ENCODE data around the gene CNIH3.

DNA sequence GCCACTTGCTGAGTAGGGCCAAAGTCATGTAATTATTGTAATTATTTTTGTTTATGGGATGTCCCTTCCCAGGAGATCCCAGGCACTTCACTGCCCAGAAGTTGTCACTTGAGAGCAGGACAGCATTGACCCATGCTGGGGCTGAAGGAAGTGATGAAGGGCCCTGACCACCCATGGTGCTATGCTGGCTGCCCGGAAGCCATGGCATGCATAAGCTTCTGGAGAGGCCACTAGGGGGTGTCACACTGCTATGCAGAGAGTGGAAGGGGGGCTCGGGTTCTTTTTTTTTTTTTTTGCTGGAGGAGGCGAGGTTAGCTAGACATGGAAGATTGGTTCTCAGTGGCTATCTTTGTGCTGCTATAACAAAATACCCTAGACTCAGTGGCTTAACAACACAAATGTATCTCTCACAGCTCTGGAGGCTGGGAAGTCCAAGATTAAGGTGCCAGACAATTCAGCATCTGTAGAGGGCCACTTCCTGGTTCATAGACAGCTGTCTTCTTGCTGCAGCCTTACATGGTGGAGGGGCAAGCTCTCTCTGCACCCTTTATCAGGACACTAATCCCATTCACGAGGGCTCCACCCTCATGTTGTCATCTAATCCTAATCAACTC, 84.9 kb downstream of the CNIH3 start:
- TF ChIP-seq CHD2 (IDR thresholded peaks at IDR 0.05; ENCODE audit: borderline replicate concordance, low read depth, low read length) (no peak), ZNF24 (IDR thresholded peaks at IDR 0.05) (no peak), MYC (IDR thresholded peaks at IDR 0.05; ENCODE audit: insufficient read depth, insufficient read length, insufficient replicate concordance, low read length, severe bottlenecking) (no peak), RBBP5 (conservative IDR thresholded peaks at IDR 0.05) (no peak), YY1 (IDR thresholded peaks at IDR 0.05; ENCODE audit: low read depth, low read length) (peak; percentile 69), ETV6 (conservative IDR thresholded peaks at IDR 0.05 in 1 of 2, IDR thresholded peaks at IDR 0.05 in 1 of 2; ENCODE audit: borderline replicate concordance in 1 of 2, low read depth in 1 of 2) (no peak), NR2C2 (IDR thresholded peaks at IDR 0.05; ENCODE audit: borderline replicate concordance, control insufficient read depth, insufficient read length, low read depth) (no peak), POLR2A (IDR thresholded peaks at IDR 0.05; ENCODE audit: low read depth, low read length) (no peak), TAF1 (IDR thresholded peaks at IDR 0.05; ENCODE audit: borderline replicate concordance, low read depth, low read length) (no peak), SMC3 (IDR thresholded peaks at IDR 0.05; ENCODE audit: borderline replicate concordance, low read length) (peak; percentile 63), NFYB (IDR thresholded peaks at IDR 0.05; ENCODE audit: insufficient read depth, low read depth, low read length) (no peak)
- TF ChIP-seq, protein P1, sequence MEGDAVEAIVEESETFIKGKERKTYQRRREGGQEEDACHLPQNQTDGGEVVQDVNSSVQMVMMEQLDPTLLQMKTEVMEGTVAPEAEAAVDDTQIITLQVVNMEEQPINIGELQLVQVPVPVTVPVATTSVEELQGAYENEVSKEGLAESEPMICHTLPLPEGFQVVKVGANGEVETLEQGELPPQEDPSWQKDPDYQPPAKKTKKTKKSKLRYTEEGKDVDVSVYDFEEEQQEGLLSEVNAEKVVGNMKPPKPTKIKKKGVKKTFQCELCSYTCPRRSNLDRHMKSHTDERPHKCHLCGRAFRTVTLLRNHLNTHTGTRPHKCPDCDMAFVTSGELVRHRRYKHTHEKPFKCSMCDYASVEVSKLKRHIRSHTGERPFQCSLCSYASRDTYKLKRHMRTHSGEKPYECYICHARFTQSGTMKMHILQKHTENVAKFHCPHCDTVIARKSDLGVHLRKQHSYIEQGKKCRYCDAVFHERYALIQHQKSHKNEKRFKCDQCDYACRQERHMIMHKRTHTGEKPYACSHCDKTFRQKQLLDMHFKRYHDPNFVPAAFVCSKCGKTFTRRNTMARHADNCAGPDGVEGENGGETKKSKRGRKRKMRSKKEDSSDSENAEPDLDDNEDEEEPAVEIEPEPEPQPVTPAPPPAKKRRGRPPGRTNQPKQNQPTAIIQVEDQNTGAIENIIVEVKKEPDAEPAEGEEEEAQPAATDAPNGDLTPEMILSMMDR (IDR thresholded peaks at IDR 0.05 in 2 of 3, conservative IDR thresholded peaks at IDR 0.05 in 1 of 3; ENCODE audit: control insufficient read depth in 2 of 3, extremely low read depth in 1 of 3, insufficient read depth in 1 of 3, low read depth in 3 of 3, low read length in 3 of 3) = peak; percentile 36 to 65 (median 54)

All from GM12878 (cell line).